GM18868 (cell line): ENCODE results near the gene TENM4.

Experiments
- ATAC-seq: cut with Tn5 transposase; IDR thresholded peaks from one replicate; pipeline ENCODE4 v1.9.1; 2021; ENCODE audit warnings: mild to moderate bottlenecking, moderate library complexity; ENCODE audit not compliant: unreplicated experiment

TENM4 gene

GRCh38 chr11:78806214-78807004 lies 634.4 kb downstream of the TENM4 start:
- ATAC-seq: no peak

- no peak for ATAC-seq
Observed at GRCh38 chr11:78804991-78805390, 635.8 kb downstream of the TENM4 start.

- no peak for ATAC-seq
Observed at GRCh38 chr11:78803995-78804394, 636.8 kb downstream of the TENM4 start.

- no peak for ATAC-seq
Observed at GRCh38 chr11:78802058-78802761, 638.6 kb downstream of the TENM4 start.

- no peak for ATAC-seq
Observed at GRCh38 chr11:78801161-78801884, 639.5 kb downstream of the TENM4 start.

- no peak for ATAC-seq
Observed at GRCh38 chr11:78800756-78801155, 640.1 kb downstream of the TENM4 start.

GRCh38 chr11:78800096-78800690 lies 640.6 kb downstream of the TENM4 start:
- ATAC-seq: no peak

- peak; percentile 96 for ATAC-seq
Observed at GRCh38 chr11:78798663-78799062, 642.2 kb downstream of the TENM4 start.

GRCh38 chr11:78797559-78797958 lies 643.3 kb downstream of the TENM4 start:
- ATAC-seq: no peak

GRCh38 chr11:78796956-78797355 lies 643.9 kb downstream of the TENM4 start:
- ATAC-seq: no peak

GRCh38 chr11:78795621-78796261 lies 645.1 kb downstream of the TENM4 start:
- ATAC-seq: no peak

GRCh38 chr11:78791964-78792363 lies 648.9 kb downstream of the TENM4 start:
- ATAC-seq: no peak

GRCh38 chr11:78791254-78791653 lies 649.6 kb downstream of the TENM4 start:
- ATAC-seq: no peak

GRCh38 chr11:78790784-78791183 lies 650.0 kb downstream of the TENM4 start:
- no peak for ATAC-seq

- ATAC-seq: no peak
Observed at GRCh38 chr11:78789375-78789774, 651.5 kb downstream of the TENM4 start.

GRCh38 chr11:78788533-78788932 lies 652.3 kb downstream of the TENM4 start:
- ATAC-seq: no peak

GRCh38 chr11:78787696-78788095 lies 653.1 kb downstream of the TENM4 start:
- ATAC-seq: no peak

GRCh38 chr11:78786746-78787145 lies 654.1 kb downstream of the TENM4 start:
- no peak for ATAC-seq

- ATAC-seq: no peak
Observed at GRCh38 chr11:78786086-78786485, 654.7 kb downstream of the TENM4 start.

GRCh38 chr11:78784321-78785061 lies 656.3 kb downstream of the TENM4 start:
- no peak for ATAC-seq
